Vagina (tissue), 2 donors: Measurements from ENCODE around the gene FAM186B.

Experiments used
- CTCF ChIP-seq, 3 experiments: fragments of 450-650 bp in 2 of 3; fragments of 200-600 bp in 1 of 3; sonication (generic) in 1 of 3; IDR thresholded peaks; one replicate each; pipeline ENCODE4 v1.5.1; 2017 to 2019; ENCODE audit warnings: antibody characterized with exemption in 3 of 3, mild to moderate bottlenecking in 2 of 3, moderate library complexity in 2 of 3
- POLR2AphosphoS5 ChIP-seq, 2 donors: sonication (generic); formaldehyde crosslinking; IDR thresholded peaks; one replicate each; pipeline ENCODE4 v1.9.0; 2017; ENCODE audit warnings: antibody characterized with exemption in 2 of 2, mild to moderate bottlenecking in 2 of 2, low read depth in 1 of 2; ENCODE audit not compliant: insufficient read depth in 1 of 2

GRCh38 chr12:49567302-49567610, 38.2 kb downstream of the FAM186B start:
- no peak for TF ChIP-seq CTCF (IDR thresholded peaks at IDR 0.05)
- no peak for TF ChIP-seq POLR2AphosphoS5 (IDR thresholded peaks at IDR 0.05; ENCODE audit: insufficient read depth in 1 of 2, low read depth in 1 of 2)
